Heart left ventricle (tissue), 16 donors: ENCODE measurements around the gene RCC1. TPM values are rescaled to one million over a fixed set of nuclear protein-coding genes. Genes with fewer than 3 reads are reported as not detected.
"Not testable (repeated sequence)": the region's sequence is repeated elsewhere in the genome, so short reads cannot be mapped to it uniquely, and the experiment has no call there.

Experiments used
- ATAC-seq, 4 donors: fragments of 200-7000 bp; cut with Tn5 transposase; one replicate each; pipeline ENCODE4 v1.9.1; 2020 to 2022; ENCODE audit warnings: moderate library complexity in 4 of 4, mild to moderate bottlenecking in 3 of 4, moderate number of reproducible peaks in 1 of 4
- DNase-seq, 5 donors: peaks; one replicate each; pipeline ENCODE4 v3.0.0-alpha.2; 2020
- H3K27ac ChIP-seq, 12 donors: fragments of 200-600 bp; sonication (generic) in 4 of 12; one replicate each; pipeline versions ENCODE4 v1.5.0 to v1.8.0; 2016 to 2022; ENCODE audit warnings: mild to moderate bottlenecking in 2 of 12
- H3K27me3 ChIP-seq, 9 donors: fragments of 200-600 bp; sonication (generic) in 2 of 9; one replicate each; pipeline versions ENCODE4 v1.5.1 to v1.8.0; 2016 to 2022; ENCODE audit warnings: mild to moderate bottlenecking in 3 of 9
- H3K36me3 ChIP-seq, 9 donors: fragments of 200-600 bp; sonication (generic) in 2 of 9; one replicate each; pipeline versions ENCODE4 v1.5.0 to v1.8.0; 2018 to 2022; ENCODE audit warnings: mild to moderate bottlenecking in 2 of 9
- H3K4me1 ChIP-seq, 12 donors: fragments of 200-600 bp; sonication (generic) in 4 of 12; one replicate each; pipeline versions ENCODE4 v1.5.0 to v1.8.0; 2016 to 2022; ENCODE audit warnings: mild to moderate bottlenecking in 3 of 12
- H3K4me3 ChIP-seq, 12 donors: fragments of 200-600 bp; sonication (generic) in 4 of 12; one replicate each; pipeline versions ENCODE4 v1.5.0 to v1.8.0; 2017 to 2022; ENCODE audit warnings: mild to moderate bottlenecking in 9 of 12, moderate library complexity in 4 of 12
- H3K9me3 ChIP-seq, 12 donors: fragments of 200-600 bp; sonication (generic) in 4 of 12; one replicate each; pipeline versions ENCODE4 v1.5.0 to v1.8.0; 2016 to 2022; ENCODE audit warnings: mild to moderate bottlenecking in 1 of 12
- POLR2A ChIP-seq, 2 donors: fragments of 450-650 bp; IDR thresholded peaks; one replicate each; pipeline ENCODE4 v1.6.1; 2017; ENCODE audit warnings: antibody characterized with exemption in 2 of 2, mild to moderate bottlenecking in 2 of 2, moderate library complexity in 2 of 2
- WGBS, 4 donors: extraction: QIAGEN DNeasy Blood & Tissue Kit in 2 of 4; methylation state at CpG; one replicate each; pipeline versions ENCODE4 v1.1.5 to v1.1.7; 2013 to 2018; 5-methylcytosine and 5-hydroxymethylcytosine counted together
- intact Hi-C, 10 donors: fragments of 100-400 bp; cut with DNase I; formaldehyde crosslinking; loops; one replicate each; pipeline versions ENCODE4 v1.11.1 to v1.14.2; 2022
- polyA plus RNA-seq, 2 donors: library from polyadenylated mRNA; stranded (reverse); fragments of 200-250 nt; gene quantifications; one replicate each; pipeline ENCODE4 v1.2.3, GENCODE V29; 2013
- total RNA-seq, 9 donors: library from RNA; depleted of rRNA in 2 of 9; stranded (reverse); fragments of >200 nt in 2 of 9; fragmentation: NEBNext Ultra II Directional in 3 of 9; extraction: Animal tissue kit (Norgen Biotek cat#: 25700) in 3 of 9; gene quantifications; one replicate each; pipeline versions ENCODE4 v1.1.0 to v1.2.4, GENCODE V29; 2016 to 2023
- TF ChIP-seq, protein P1 (sequence below), 12 donors: fragments of 200-600 bp; sonication (generic) in 4 of 12; IDR thresholded peaks; one replicate each; pipeline versions ENCODE4 v1.5.0 to v1.8.0; 2018 to 2022; ENCODE audit warnings: antibody characterized with exemption in 12 of 12, mild to moderate bottlenecking in 5 of 12
- donor health status: ischemic (EF 13 %, LVEDD 7.1; RV severe dilation, severe dysfunction).
- donor health status: healthy with polysubstance abuse.
- donor health status: DM: no; HTN: yes; CAD: no.
- donor health status: DM: no; HTN: no; CAD: no.
- donor health status: ischemic (EF 25% LVEDD 6.9; RV normal size, moderate dysfunction).
- donor health status: ischemic (EF 25% LVEDD 5.7; RV mildly dilated, moderate dysfunction).
- donor health status: healthy.
- donor health status: DM: yes; HTN: yes; CAD: no.
- donor health status: ischemic (EF 35%, LVEDD 5.7; RV mildly dilated, moderate dysfunction).
- donor health status: nonischemic (EF 11% LVEDD 7.7; RV severe dilation, severe dysfunction).
- donor health status: DM: yes; HTN: yes; CAD: no.
- donor health status: PGD.
- donor health status: ischemic (EF 29% LVEDD 5.4; RV normal size, mild dysfunction).
- donor health status: nonischemic (EF 23%, LVEDD 6.1; RV moderate dilation, normal function).

Gene RCC1
- total and polyA plus RNA-seq, 11 donors, result 2.4 to 24.1 (median 5.0) TPM

- intact Hi-C loops, result no loop called here
- TF ChIP-seq, protein P1, sequence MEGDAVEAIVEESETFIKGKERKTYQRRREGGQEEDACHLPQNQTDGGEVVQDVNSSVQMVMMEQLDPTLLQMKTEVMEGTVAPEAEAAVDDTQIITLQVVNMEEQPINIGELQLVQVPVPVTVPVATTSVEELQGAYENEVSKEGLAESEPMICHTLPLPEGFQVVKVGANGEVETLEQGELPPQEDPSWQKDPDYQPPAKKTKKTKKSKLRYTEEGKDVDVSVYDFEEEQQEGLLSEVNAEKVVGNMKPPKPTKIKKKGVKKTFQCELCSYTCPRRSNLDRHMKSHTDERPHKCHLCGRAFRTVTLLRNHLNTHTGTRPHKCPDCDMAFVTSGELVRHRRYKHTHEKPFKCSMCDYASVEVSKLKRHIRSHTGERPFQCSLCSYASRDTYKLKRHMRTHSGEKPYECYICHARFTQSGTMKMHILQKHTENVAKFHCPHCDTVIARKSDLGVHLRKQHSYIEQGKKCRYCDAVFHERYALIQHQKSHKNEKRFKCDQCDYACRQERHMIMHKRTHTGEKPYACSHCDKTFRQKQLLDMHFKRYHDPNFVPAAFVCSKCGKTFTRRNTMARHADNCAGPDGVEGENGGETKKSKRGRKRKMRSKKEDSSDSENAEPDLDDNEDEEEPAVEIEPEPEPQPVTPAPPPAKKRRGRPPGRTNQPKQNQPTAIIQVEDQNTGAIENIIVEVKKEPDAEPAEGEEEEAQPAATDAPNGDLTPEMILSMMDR (IDR thresholded peaks at IDR 0.05), result no peak
- no peak for TF ChIP-seq POLR2A (IDR thresholded peaks at IDR 0.05)
- no peaks in the 10 kb centered on the region for H3K27me3 ChIP-seq
- no peaks in the 10 kb centered on the region for H3K4me1 ChIP-seq
- ATAC-seq (no peak), DNase-seq (no peak)
- no peaks in the 10 kb centered on the region for H3K9me3 ChIP-seq
- WGBS, 4 donors, result 86 to 92% (median 89%) methylated on average over 2 of the region's 2 CpGs
- H3K36me3 ChIP-seq, result peaks cover 2 to 99% (median 97%) of the 10 kb centered on the region in 9 donors
- no peak overlapping the region for H3K27ac ChIP-seq
- H3K4me3 ChIP-seq, result no peak overlapping the region
Measured at GRCh38 chr1:28566931-28567330, 61.1 kb downstream of the RCC1 start.

DNA sequence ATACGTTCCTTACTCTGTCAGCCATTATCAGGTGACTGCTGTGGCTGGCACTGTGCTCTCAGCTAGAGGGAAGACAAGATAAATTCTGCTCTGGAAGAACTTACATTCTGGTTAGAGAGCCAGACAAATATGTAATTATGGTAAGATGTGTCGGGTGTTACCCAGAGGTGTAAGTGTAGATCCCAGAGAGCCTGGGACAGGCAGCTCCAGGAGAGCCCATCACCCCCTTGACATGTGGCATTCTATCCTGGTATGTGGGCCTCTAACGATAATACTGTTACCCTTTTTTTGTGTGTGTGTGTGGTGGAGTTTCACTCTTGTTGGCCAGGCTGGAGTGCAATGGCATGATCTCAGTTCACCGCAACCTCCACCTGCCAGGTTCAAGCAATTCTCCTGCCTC is 66.1 kb downstream of the RCC1 start:
- TF ChIP-seq, protein P1 (IDR thresholded peaks at IDR 0.05), result no peak
- TF ChIP-seq POLR2A (IDR thresholded peaks at IDR 0.05), result no peak
- WGBS, 4 donors, result 85 to 90% (median 89%) methylated on average over 4 of the region's 4 CpGs
- H3K36me3 ChIP-seq, result peaks cover 0 to 98% (median 81%) of the 10 kb centered on the region in 9 donors
- no peaks in the 10 kb centered on the region for H3K9me3 ChIP-seq
- H3K27me3 ChIP-seq, result no peaks in the 10 kb centered on the region
- peaks cover 0 to 2% (median 0%) of the 10 kb centered on the region in 12 donors for H3K4me1 ChIP-seq
- ATAC-seq (no peak), DNase-seq (no peak)
- intact Hi-C loops, result no loop called here
- no peak overlapping the region for H3K4me3 ChIP-seq
- no peak overlapping the region for H3K27ac ChIP-seq

- ATAC-seq, H3K4me3 ChIP-seq, H3K27ac ChIP-seq, H3K4me1 ChIP-seq, H3K9me3 ChIP-seq, H3K27me3 ChIP-seq, intact Hi-C loops, DNase-seq: not testable (repeated sequence)
- H3K36me3 ChIP-seq, result peaks cover 0 to 98% (median 81%) of the 10 kb centered on the region in 9 donors
- 90 to 93% (median 90%) methylated on average over 12 of the region's 12 CpGs for WGBS, 4 donors
Measured at GRCh38 chr1:28572891-28573290, 67.0 kb downstream of the RCC1 start.

- intact Hi-C loops, result no loop called here
- H3K9me3 ChIP-seq, result no peaks in the 10 kb centered on the region
- H3K36me3 ChIP-seq, result peaks cover 0 to 98% (median 81%) of the 10 kb centered on the region in 9 donors
- WGBS, 4 donors, result 97 to 99% (median 98%) methylated on average over 11 of the region's 11 CpGs
- H3K4me3 ChIP-seq, result no peak overlapping the region
- DNase-seq (no peak), ATAC-seq (no peak)
- H3K27ac ChIP-seq, result no peak overlapping the region
- H3K27me3 ChIP-seq, result no peaks in the 10 kb centered on the region
- H3K4me1 ChIP-seq, result peaks cover 0 to 16% (median 0%) of the 10 kb centered on the region in 12 donors
- no peak for TF ChIP-seq POLR2A (IDR thresholded peaks at IDR 0.05)
- TF ChIP-seq, protein P1 (IDR thresholded peaks at IDR 0.05), result no peak
Measured at GRCh38 chr1:28573564-28573963, 67.7 kb downstream of the RCC1 start.

DNA sequence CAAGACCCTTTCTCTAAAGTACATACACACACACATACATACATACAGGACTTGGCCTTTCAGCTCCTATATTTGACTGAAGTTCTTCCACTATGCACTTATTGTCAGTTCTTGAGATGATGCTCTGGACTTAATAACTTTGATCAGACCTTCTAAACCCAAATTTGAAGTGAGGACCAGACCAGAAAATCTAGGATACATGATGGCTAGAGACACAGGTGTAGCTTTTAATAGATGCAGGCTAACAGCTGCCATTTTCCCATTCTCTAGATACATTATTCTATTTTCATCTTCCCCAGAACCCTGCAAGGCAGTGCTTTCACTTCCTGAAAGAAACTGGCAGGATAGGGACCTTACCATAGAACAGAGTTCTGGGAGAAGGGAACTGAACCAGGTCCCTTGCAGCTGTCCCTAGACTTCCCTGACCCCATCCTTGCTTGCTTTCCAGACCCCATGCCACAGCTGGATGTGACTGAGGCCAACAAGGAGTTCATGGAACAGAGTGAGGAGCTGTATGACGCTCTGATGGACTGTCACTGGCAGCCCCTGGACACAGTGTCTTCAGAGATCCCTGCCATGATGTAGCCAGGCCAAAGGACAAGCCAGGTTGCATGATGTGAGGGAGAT is 71.3 kb downstream of the RCC1 start:
- TF ChIP-seq POLR2A (IDR thresholded peaks at IDR 0.05), result no peak
- TF ChIP-seq, protein P1 (IDR thresholded peaks at IDR 0.05), result no peak
- Histone ChIP-seq H3K4me1 (peaks cover 0 to 41% (median 16%) of the 10 kb centered on the region in 12 donors), H3K4me3 (no peak overlapping the region), H3K36me3 (peaks cover 0 to 86% (median 70%) of the 10 kb centered on the region in 9 donors), H3K27ac (peak overlapping the region in 1 of 12 donors; percentile 46), H3K9me3 (no peaks in the 10 kb centered on the region), H3K27me3 (no peaks in the 10 kb centered on the region)
- ATAC-seq (no peak), DNase-seq (no peak)
- intact Hi-C loops, result no loop called here
- WGBS, 4 donors, result 85 to 92% (median 88%) methylated on average over 1 of the region's 1 CpG
